HepG2 (cell line): Measurements from ENCODE around the gene TRPV6.

ENCODE experiments used
- POLR2A ChIP-seq, 2 experiments: IDR thresholded peaks; 2 replicates each; pipeline ENCODE4 v1.6.1; 2011; ENCODE audit warnings: low read depth in 2 of 2, low read length in 2 of 2, mild to moderate bottlenecking in 1 of 2, moderate library complexity in 1 of 2; ENCODE audit not compliant: insufficient read depth in 1 of 2
- TP53 ChIP-seq: sonication (generic); formaldehyde crosslinking; conservative IDR thresholded peaks from 2 replicates; pipeline ENCODE4 v1.4.0; 2020; ENCODE audit warnings: missing genetic modification reagents
- ZNF337 ChIP-seq: sonication (generic); formaldehyde crosslinking; IDR thresholded peaks from 2 replicates; pipeline ENCODE4 v1.5.1; 2020; ENCODE audit warnings: missing genetic modification reagents, low read depth, mild to moderate bottlenecking, borderline replicate concordance
- TF ChIP-seq, protein P1 (sequence below), 2 experiments: sonication (generic) in 1 of 2; formaldehyde crosslinking in 1 of 2; IDR thresholded peaks; 2 replicates each; pipeline versions ENCODE4 v1.5.1 to v1.6.1; 2011 to 2020; ENCODE audit warnings: borderline replicate concordance in 1 of 2, low read depth in 1 of 2, low read length in 1 of 2, mild to moderate bottlenecking in 1 of 2, missing genetic modification reagents in 1 of 2, moderate library complexity in 1 of 2

GRCh38 chr7:142827951-142828500, 57.5 kb downstream of the TRPV6 start:
- no peak for TF ChIP-seq ZNF337 (CRISPR knock-in tag)
- TF ChIP-seq TP53 (CRISPR knock-in tag) = no peak
- TF ChIP-seq, protein P1, sequence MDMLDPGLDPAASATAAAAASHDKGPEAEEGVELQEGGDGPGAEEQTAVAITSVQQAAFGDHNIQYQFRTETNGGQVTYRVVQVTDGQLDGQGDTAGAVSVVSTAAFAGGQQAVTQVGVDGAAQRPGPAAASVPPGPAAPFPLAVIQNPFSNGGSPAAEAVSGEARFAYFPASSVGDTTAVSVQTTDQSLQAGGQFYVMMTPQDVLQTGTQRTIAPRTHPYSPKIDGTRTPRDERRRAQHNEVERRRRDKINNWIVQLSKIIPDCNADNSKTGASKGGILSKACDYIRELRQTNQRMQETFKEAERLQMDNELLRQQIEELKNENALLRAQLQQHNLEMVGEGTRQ (IDR thresholded peaks at IDR 0.05; ENCODE audit: low read depth, low read length) = no peak
- TF ChIP-seq, protein P1 (CRISPR knock-in tag; IDR thresholded peaks at IDR 0.05; ENCODE audit: borderline replicate concordance) = no peak
- TF ChIP-seq POLR2A (IDR thresholded peaks at IDR 0.05; ENCODE audit: insufficient read depth in 1 of 2, low read depth in 2 of 2, low read length in 2 of 2) = no peak
